ENCODE data around the gene GSK3B.
"Not testable (repeated sequence)": the region's sequence is repeated elsewhere in the genome, so short reads cannot be mapped to it uniquely, and the experiment has no call there.

GSK3B gene

DNA sequence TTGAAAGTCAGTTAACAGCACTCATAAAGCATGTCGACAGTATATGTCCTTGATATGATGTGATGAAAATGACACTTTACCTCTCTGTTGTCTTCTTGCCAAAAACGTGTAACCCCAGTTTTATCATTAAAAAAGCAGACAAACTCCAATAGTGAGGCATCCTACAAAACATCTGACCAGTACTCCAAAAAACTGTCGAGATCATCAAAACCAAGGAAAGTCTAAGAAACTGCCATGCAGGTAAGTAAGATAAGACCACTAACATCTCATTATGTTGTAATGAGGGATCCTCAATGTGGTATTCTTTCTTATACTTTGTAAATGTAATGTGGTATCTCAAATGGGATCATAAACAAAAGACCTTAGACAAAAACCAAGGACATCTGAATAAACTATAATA is 160.0 kb downstream of the GSK3B start:
- DNase-seq (ENCODE audit: low spot score) = no peak

DNA sequence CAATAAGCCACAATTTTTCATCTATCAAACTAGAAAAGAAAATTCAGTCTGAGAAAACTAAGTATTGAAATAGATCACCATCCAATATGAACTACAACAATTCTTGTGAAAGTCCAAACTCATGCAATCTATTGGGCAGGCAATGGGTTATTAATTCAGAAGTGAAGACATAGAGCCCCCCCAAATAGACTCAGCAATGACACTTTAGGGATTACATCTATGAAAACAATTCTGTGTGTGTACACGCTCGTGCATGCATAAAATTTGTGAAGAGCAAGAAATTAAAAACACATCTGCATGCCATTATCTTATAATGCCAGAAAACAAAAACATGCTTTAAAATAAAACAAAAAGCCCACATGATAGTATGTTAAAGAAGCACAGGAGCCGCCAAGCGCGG is 161.0 kb downstream of the GSK3B start:
- no peak for DNase-seq (ENCODE audit: low spot score)

DNA sequence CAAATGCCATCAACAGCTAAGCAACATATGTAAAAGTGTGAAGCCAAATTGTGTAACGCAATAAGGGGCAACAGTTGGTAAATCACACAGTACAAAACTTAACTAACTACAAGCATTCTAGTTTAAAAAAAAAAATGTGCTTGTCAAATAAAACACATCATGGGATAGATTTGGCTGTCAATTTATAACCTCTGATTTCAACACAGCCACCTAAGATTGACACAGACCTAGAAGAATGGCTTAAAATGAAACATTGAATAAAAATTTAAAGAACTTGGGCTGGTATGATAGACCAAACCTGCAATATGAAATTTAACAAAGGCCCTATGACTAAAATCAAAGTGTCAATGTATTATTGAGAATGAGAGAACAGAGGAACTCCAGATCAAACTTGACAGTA is 164.0 kb downstream of the GSK3B start:
- no peak for DNase-seq (ENCODE audit: low spot score)

DNA sequence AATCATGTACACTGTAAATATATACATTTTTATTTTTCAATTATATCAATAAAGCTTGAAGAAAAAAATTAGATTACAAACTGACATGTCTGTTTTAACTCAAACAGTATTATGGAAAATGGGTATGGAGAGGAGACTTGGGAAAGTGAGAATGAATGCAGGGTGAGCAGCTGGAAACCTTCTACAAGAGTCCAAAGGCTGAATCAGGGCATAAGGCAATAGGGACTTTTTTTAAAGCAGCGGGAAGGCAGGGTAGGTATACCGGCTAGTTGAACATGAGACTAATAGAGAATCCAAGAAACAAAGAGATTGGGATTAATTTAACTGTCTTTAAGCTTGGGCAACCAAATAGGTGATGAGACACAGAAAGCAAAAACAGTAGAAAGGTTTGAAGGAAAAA is 167.1 kb downstream of the GSK3B start:
- no peak for DNase-seq (ENCODE audit: low spot score)

DNA sequence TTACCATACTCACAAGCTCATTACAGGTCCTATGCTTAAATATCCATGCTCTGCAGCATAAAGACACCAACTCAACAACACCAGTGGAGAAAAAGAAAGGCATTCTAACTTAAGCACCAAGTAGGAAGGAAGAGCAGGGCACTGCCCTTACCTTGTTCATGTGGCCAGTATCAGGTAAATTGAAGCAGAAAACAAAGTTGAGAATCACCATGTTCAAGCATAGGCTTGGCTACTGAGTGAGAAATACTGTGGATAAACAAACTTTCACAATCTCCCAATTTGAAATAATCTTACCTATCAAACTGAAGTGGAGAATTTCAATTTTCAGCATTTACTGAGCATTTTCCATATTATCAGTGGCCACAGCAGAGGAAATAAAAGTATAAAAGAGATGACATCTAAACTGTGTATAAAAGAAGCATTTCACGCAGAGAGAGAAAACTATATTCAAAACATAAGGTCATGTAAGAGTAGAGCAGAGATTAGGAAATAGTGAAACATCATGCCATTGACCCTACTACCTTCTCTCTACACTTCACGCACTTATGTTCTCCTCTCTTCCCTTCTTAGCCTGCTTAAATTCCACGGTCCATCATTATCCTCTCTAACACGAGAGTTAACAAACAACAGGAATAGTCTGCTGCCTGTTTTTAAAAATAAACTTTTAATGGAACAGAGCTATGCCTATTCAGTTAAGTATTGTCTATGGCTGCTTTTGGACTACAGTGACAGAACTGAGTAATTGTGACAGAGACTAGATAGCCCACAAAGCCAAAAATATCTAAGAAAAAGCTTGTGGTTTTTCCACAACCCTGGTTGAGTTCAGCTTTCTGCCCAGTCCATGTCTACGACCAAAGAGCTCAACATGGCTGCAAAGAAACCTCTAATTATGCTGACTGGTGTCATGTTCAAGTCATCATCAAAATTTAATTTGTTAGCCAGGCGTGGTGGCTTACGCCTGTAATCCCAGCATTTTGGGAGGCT is 169.8 kb downstream of the GSK3B start:
- DNase-seq (ENCODE audit: low spot score) = no peak

DNA sequence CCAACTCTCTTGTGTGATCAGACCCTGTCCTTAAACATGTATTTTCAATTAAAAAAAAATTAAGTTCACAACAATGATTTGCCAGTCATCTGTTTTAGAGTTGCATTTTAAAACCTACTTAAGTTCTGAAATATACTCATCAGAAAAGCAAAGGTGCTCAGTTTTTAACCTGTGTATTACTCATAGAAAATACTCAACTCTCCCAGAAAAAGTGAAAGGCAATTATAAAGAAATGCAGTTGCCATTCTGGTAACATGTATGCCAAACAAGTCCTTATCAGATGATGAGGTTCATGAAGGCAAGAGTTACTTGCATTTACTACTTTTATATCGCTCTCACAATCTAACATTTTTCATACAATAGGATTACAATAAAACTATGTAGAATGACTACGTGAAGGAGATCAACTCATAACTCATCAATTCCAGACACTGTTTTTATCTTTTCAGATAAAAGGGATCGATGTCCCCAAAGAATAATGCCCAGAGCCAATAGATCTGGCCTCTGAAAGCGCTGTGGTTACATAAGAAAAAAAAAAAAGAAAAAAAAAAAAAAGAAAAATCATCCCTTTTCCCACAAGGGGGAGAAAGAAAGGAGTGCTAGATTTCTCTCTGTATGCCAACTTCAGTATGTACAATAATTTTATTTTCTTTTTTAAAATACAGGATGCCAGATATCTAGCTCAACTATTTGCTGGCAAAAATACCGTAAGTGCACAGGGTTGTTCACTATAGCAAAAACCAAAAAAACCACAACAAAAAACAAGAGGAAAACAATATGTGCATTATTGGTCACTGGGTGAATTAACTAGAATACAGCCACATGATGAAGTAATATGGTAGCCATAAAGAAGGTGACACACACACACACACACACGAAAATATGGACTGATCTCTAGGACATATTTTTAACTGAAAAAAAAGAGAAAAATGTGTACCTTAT is 175.0 kb downstream of the GSK3B start:
- DNase-seq (ENCODE audit: low spot score) = no peak

DNA sequence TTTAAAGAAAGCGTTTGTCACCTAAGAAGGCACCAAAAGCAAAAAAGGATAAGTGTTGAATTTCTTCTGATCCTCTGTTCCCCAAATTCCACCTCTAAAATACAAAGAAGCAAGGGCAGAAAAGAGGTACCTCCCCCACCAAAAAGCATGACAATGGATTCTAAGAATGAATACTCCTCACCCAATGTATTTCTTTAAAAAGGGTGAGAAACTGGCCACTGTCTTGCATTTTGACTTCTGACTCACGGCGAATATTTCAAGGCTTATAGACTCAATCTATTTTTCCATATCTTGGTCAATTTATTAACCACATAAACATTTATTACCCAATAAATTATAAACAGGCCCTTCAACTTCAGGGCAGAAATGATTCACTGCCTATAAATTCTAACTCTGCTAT is 181.2 kb downstream of the GSK3B start:
- no peak for DNase-seq (ENCODE audit: low spot score)

DNA sequence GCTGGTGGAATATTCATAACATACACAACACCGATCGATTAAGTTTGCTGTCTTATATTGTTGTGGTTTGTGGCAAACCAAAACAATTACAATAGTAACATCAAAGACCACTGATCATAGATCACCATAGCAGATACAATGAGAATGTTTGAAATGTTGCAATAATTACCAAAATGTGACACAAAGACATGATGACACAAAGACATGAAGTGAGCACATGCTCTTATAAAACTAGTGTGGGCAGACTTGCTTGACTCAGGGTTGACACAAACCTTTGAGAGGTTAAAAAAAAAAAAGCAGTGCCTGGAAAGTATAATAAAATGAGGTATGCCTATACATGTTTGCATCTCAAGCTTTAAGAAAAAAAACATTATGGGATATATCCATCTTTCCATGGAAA is 182.0 kb downstream of the GSK3B start:
- no peak for DNase-seq (ENCODE audit: low spot score)

DNA sequence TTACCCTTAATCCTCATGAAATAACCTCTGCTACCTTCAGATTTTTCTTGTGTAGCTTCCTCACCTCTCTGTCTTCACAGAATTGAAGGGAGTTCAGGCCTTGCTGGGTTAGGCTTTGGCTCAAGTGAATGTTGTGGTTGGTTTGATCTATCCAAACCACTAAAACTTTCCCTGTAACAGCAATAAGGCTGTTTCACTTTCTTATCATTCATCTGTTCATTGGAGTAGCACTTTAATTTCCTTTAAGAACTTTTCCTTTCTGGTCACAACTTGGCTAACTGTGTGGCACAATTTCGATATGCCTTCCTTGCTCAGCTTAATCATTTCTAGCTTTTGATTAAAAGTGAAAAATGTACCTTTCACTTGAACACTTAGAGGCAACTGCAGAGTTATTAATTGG is 182.5 kb downstream of the GSK3B start:
- DNase-seq (ENCODE audit: low spot score) = no peak

DNA sequence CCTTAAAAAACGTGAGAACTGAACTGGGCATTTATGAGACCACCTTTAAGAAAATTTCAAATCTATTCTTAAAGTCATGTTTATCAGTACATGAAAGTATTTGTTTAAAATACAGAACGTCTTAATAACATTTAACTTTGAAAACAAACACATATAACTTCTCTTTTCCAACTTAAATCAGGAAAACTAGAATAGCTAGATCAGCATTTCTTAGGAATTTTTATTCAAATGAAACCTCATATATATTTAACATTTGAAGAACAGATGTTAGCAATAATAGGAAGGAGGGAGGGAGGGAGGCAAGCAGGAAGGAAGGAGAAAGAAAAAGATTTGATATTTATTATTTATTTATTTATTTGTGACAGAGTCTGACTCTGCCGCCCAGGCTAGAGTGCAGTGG is 192.2 kb downstream of the GSK3B start:
- no peak for DNase-seq (ENCODE audit: low spot score)

DNA sequence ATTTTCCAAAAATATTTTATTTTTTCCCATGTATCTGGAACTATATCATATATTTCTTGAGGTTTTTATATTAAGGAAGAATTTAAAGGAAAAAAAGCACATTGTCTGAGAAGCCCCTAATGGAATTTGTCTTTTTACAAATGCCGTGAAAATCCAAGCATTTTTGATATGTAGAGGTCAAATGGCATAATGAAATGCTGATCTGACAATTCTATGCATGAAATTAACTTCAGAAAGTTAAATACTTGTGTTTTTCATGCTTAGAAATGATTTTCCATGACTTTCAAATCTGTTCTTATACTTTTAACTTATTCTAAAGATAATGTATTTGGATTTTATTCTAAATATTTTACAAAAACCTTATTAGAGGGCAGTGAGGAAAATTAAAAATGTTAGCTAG is 193.1 kb downstream of the GSK3B start:
- no peak for DNase-seq (ENCODE audit: low spot score)

DNA sequence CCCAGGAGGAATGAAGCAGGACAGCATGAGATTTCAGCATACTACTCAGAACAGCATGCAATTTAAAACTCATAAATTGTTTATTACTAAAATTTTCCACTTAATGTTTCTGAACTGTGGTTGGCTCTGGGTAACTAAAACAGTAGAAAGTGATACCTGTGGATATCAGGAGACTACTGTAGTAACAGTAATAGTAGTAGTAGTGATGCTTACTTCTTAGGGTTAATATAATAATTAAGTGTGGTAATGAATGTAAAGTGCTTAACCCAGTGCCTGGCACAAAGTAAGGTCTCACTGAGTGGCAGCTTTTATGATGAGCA is 195.1 kb downstream of the GSK3B start:
- DNase-seq (ENCODE audit: low spot score) = no peak

DNA sequence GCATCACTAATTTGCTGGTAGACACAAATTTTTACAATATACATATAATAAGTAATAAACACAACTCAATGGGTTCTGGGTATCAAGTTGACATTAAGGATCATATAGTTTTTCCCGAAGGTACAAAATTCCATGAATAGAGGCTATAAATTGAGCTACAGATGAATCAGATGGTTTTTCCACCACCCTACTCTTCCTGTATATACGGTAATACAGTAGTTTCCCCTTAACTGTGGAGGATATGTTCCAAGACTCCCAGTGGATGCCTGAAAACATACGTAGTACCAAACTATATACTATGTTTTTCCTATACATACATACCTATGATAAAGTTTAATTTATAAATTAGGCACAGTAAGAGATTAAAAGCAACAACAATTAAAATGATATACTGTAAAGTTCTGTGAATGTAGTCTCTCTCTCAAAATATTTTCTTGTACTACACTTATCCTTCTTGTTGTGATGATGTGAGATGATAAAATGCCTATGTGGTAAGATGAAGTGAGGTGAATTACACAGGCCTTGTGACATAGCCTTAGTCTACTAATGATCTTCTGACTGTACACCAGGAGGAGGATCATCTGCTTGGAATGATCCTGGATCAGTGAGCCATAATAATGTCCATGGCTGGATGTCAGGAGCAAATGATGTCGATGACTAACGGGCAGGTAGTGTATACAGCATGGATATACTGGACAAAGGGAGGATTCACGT is 195.6 kb downstream of the GSK3B start:
- DNase-seq (ENCODE audit: low spot score) = no peak

DNA sequence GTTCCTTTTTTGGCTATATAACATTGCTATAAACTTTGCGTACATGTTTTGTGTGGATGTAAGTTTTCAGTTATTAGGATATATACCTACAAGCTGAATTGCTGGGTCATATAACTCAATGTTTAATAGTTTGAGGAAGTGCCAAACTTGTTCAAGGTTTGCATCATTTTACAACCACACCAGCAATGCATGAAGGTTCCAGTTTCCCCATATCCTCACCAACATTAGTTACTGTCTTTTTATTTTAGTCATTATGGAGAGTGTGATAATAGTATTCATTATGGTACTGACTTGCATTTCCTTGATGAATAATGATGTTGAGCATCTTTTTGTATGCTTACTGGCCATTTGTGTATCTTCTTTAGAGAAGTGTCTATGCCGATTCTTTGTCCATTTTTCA is 200.1 kb downstream of the GSK3B start:
- no peak for DNase-seq (ENCODE audit: low spot score)

DNA sequence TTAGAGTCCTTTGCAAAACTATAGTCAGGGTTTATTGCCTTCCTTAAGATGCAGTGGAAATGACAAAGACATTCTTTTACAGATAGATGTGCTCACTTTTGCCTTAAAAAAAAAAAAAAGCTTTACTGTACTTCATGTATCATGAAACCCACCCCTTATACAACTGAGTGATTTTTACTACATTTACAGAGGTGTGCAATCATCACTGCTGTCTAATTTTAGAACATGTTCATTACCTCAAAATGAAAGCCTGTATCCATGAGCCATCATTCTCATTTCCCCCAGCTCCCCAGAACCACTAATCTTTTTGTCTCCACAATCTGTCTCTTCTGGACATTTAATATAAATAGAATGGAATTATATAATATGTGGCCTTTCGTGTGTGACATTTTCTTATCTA is 200.5 kb downstream of the GSK3B start:
- no peak for DNase-seq (ENCODE audit: low spot score)

DNA sequence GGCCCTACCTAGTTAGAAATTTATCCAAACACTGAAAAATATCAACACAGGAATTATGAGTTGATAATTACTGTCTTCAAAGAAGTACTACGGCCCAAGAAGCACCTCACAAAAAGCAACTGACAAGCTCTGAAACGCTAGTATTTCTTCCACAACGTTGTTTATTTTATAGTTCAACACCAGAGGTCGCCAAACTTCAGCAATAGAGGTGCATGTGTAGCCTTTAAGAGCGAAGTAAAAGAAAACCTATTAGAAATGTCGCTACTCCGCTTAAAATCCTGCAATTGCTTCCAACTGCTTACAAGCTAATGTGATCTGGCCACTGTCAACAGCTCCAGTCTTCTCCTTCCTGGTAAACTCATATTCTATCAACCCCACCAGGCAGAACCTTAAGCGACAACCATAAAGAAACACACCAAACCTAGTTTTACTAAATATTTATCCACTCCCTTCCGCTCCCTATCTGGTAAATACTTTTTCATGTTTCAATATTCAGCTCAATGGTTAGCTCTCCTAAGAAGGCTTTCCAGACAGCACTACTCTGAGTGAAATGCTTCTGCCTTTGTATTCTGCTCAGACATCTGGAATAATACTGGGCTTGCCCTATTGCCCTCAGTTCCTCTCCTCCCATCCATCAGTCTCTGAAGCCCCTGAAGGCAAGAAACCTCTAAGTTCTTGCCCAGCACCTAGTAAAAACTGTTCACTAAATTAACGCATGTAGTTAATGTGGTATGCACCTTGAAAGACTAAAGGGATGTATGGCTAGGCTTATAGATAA is 202.1 kb downstream of the GSK3B start:
- DNase-seq (ENCODE audit: low spot score) = peak; percentile 16

DNA sequence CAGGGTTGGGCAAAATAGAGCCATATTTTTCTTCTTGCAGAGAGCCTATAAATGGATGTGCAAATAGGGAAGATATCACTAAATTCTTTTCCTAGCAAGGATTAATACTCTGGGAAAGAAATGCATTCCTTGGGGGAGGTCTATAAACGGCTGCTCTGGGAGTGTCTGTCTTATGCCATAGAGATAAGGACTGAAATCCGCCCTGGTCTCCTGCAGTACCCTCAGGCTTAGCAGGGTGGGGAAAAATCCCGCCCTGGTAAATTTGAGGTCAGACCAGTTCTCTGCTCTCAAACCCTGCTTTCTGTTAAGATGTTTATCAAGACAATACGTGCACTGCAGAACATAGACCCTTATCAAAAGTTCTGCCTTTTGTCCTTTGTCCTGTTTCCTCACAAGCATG is 205.6 kb downstream of the GSK3B start:
- DNase-seq (ENCODE audit: low spot score) = not testable (repeated sequence)

DNA sequence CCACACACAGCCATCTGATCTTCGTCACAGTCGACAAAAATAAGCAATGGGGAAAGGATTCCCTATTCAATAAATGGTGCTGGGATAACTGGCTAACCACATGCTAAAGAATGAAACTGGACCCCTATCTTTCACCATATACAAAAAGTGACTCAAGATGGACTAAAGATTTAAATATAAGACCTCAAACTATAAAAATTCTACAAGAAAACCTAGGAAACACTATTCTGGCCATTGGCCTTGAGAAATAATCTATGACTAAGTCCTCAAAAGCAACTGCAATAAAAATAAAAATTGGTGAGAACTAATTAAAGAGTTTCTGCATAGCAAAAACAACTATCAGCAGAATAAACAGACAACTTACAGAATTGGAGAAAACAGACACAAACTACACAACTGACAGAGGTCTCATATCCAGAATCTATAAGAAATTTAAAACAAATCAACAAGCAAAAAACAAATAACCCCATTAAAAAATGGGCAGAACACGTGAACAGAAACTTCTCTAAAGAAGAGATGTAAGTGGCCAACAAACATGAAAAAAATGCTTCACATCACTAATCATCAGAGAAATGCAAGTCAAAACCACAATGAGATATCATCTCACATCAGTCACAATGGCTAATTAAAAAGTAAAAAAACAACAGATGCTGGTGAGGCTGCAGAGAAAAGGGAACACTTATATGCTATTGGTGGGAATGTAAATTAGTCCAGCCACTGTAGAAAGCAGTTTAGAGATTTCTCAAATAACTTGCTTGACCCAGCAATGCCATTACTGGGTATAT is 208.3 kb downstream of the GSK3B start:
- no peak for DNase-seq (ENCODE audit: low spot score)

DNA sequence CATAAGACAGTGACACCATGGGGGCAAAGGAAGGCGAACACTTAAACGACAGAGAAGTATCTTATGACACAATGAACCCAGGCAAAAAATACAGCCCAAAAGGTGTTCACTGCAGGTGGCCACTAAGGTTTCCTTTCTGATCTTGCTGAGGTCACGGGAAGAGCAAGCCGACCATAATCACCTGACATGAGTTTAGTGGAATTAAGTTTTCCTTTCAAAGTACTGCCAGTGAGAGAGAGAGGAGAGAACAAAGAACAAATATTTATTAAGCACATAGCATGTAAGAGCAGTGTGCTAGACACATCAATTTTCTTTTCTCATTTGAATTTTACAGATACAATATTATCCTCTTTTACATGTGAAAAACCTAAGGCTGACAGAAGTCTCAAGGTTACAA is 210.1 kb downstream of the GSK3B start:
- DNase-seq (ENCODE audit: low spot score) = no peak

DNA sequence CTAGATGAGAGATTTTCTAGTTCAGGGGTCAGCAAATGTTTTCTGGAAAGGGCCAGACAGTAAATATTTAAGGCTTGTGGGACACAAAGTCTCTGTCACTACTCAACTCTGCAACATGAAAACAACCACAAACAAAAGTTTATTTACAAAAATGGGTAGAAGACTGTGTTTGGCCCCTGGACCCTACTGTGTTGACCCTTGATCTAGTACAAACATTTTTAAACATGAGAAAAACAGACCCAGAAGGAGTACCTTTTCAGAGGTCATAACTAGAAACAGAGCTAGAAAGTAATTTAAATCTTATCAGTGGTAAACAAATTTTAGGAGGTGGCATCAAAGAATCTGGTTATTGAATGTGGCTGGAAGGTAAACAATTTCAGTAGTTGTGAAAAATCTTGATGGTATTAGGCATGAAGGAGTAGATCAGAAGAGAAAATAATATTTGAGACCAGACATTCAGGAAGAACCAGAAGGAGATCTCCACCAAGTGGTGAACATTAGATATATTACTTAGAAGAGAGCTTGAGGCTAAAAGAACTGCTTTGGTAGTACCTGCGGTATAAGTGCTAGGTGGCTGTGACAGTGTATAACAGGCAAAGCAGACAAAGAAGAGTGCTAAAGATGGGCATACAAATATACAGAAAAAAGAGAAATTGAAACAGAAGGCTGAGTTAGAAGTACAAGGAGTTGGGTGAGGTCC is 210.6 kb downstream of the GSK3B start:
- no peak for DNase-seq (ENCODE audit: low spot score)
